CD4-positive, alpha-beta T cell treated with Interleukin-6 for 4 hours (primary cell): ENCODE measurements around the gene ASTN2.

Experiments used
- DNase-seq: peaks from one replicate; pipeline ENCODE4 v3.0.0-alpha.2; 2020; ENCODE audit warnings: mixed read lengths

ASTN2 gene

DNA sequence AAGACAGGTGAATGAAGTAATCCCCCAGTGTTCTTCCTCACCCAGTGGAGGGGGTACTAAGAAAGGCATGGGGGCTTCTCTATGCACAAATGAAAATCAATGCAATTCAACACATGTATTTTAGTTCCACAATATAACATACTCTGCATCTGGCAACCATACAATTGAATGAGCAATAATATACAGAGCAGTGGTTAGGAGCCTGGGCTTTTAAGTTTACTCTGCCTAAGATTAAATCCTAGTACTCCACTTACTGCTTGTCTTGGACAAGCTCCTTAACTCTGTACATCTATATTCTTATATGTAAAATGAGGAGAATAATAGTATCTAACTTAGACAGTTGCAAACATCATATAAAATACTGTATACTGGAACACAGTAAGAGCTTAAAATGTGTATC, 923.2 kb downstream of the ASTN2 start:
- no peak for DNase-seq

DNA sequence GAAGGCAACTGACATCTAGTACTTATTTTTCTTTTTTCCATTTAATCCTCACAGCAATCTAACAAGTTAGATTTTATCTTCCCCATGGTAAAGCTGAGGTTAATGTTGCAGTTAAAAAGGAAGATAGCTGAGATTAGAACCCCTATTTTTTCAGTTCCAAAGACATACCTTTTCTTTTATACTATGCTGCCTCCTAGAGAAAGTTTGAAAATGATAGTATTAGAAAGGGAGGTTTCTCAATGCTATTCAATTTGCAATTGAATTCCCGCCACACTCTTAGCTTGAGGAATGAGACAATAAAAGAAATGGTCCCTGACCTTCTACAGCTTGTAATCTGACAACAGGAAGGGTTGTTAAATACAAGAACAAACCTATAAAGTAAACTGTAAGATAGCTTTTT, 923.6 kb downstream of the ASTN2 start:
- no peak for DNase-seq

- DNase-seq: no peak
These were observed 924.5 kb downstream of the ASTN2 start for GRCh38 chr9:116490321-116490720.

- DNase-seq: no peak
These were observed 926.5 kb downstream of the ASTN2 start for GRCh38 chr9:116488373-116488772.

GRCh38 chr9:116484492-116485061, 930.3 kb downstream of the ASTN2 start:
- DNase-seq: no peak

DNA sequence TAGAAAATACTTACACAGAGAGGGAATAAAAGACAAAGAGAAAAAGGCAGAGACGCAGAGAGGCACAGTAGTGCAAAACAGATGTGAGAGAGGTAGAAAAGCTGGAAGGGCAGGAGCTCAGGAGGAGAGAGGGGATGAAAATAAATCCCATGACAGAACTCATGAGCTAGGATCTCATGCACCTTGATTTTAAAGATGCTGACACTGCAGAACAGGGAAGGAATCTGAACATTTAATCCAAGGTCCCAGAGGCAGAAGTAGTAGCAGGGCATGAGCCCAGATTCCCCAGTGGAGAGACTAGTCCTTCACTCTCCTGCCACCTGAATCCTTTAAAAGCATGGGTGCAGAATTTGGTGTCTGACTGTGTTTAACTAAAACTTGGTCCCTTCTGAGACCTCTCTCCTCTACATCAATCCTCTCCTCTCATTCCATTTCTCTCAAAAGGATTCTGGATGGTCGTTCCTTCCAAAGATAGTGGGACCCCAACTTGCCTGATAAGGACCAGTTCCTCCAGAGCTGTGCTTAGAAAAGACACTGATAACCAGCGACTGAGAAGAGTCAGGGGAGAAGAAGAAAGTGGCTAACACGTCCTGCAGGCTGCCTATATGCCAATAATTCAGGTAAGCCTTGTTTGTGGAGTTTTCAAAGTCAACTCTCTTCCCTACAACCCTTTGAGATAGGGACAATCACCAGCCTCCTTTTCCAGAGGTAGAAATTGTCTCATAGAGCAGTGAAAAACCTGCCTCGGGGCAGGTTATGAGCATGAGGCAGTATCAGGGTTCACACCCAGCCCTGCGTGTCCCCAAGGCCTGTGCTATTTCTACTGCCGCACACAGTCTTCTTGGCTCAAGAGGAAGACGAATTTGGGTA, 931.0 kb downstream of the ASTN2 start:
- no peak for DNase-seq

DNA sequence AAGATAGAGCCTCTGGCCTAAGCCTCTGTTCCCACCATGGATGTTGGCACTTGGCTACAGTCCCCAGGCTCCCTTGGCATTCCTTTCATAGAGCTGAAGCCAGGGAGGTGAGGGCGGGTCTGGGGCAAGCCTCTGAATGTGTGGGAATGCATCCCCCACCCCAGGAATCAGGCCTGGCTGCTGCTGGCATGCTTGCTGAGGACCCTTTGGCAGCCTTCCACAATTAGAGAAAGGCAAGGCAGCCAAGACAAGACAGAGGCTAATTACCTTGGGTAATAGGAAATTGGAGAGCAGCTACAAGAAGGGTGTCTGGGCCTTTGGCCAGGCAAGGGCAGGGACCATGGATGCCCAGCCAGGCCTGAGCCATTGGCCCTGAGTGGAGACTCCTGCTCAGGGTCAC, 932.1 kb downstream of the ASTN2 start:
- DNase-seq: no peak

DNA sequence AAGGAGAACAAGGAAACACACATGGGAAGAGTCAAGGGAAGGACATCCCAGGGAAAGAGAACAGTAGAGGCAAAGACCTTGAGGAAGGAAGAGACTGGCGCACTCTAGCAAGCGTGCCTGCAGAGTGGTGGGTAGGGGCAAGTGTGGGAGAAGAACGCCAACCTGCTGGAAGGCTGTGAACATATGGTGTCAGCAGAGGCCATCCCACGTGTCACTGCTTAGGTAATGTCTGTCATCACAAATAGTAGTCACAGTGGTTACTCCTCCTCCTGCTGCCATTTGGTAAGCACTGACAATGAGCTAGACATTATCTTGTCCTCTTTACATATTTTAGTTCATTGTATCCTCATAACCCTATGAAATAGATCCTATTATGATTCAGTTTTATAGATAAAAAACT, 934.2 kb downstream of the ASTN2 start:
- no peak for DNase-seq

GRCh38 chr9:116479967-116480366, 934.9 kb downstream of the ASTN2 start:
- no peak for DNase-seq

DNA sequence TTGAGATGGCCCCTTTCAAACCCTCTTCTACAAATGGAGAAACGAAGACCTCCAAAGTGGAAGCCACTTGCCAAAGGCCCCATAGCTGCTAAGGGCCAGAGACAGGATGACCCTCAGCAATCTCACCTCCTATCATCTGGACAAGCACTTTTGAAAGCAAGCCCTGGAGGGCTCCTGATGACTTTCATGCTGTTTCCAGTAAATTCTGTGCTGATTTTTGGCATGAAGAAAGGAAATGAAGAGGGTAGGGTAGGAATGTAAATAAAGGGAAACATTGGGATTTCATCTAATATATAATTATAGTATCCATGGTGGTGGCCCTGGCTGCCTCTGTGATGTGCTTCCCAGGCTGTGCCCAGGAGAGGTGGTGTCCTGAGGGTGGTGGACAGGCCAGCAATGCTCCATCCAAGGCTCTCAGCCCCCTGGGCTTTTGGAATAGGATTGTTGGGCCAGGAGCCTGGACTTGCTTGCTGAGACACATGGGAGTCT, 935.8 kb downstream of the ASTN2 start:
- DNase-seq: no peak

DNA sequence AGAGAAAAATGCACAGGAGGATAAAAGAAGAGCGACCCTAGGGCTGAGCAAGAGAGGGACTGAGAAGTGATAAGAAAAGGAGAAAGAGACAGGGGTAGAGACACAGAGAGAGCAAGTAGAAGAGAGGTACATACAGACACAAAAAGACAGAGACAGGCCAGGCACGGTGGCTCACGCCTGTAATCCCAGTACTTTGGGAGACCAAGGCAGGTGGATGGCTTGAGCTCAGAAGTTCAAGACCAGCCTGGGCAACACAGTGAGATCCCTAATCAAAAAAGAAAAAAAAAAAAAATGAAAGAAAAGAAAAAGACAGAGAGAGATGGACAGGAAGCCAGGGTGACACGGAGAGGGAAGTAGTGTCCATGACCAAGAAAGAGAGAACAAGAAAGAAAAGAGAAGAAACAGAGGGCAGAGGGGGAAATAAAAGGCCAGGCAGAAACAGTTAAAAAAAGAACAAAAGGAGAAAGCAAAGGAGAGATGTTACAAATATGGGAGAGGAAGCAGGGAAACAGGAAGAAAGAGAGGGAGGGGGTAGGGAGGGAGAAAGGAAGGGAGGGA, 937.2 kb downstream of the ASTN2 start:
- DNase-seq: no peak

GRCh38 chr9:116476935-116477381, 937.9 kb downstream of the ASTN2 start:
- no peak for DNase-seq

DNA sequence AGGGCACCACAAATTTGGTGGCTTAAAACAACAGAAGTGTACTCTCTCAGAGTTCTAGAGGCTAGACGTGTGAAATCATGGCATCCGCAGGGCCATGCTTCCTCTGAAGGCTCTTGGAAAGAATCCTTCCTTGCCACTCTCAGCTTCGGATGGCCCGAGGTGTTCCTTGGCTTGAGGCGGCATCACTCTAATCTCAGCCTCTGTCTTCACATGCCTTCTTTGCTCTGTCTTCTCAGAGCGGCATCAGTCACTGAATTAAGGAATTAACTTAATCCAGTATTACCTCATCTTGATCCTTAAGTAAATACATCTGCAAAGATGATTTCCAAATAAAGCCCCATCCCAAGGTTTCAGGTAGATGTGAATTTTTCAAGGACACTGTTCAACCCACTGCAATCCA, 938.9 kb downstream of the ASTN2 start:
- no peak for DNase-seq

DNA sequence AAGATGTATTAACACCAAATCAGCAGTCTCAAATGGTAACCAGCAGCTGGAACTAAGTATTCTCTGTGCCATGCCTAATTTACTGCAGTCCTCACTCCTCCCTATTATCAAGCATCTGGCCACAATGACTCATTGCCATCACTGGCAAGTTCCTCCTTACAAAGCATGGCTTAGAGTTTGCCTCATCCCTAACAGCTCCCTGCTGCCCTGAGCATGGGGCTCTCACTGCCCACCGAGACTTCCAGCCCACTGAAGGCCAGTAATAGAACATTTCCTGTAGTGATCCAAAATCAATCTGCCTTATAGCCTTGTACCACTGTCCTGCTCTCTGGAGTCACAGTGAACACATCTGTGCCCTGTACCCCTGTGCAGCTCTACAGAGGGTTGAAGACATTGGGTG, 939.7 kb downstream of the ASTN2 start:
- DNase-seq: no peak

- no peak for DNase-seq
These were observed 942.8 kb downstream of the ASTN2 start for GRCh38 chr9:116471944-116472506.

GRCh38 chr9:116471093-116471906, 943.6 kb downstream of the ASTN2 start:
- no peak for DNase-seq

GRCh38 chr9:116468793-116469527, 945.9 kb downstream of the ASTN2 start:
- DNase-seq: no peak

- DNase-seq: no peak
These were observed 946.5 kb downstream of the ASTN2 start for GRCh38 chr9:116468369-116468768.

- DNase-seq: no peak
These were observed 947.0 kb downstream of the ASTN2 start for GRCh38 chr9:116467740-116468351.

DNA sequence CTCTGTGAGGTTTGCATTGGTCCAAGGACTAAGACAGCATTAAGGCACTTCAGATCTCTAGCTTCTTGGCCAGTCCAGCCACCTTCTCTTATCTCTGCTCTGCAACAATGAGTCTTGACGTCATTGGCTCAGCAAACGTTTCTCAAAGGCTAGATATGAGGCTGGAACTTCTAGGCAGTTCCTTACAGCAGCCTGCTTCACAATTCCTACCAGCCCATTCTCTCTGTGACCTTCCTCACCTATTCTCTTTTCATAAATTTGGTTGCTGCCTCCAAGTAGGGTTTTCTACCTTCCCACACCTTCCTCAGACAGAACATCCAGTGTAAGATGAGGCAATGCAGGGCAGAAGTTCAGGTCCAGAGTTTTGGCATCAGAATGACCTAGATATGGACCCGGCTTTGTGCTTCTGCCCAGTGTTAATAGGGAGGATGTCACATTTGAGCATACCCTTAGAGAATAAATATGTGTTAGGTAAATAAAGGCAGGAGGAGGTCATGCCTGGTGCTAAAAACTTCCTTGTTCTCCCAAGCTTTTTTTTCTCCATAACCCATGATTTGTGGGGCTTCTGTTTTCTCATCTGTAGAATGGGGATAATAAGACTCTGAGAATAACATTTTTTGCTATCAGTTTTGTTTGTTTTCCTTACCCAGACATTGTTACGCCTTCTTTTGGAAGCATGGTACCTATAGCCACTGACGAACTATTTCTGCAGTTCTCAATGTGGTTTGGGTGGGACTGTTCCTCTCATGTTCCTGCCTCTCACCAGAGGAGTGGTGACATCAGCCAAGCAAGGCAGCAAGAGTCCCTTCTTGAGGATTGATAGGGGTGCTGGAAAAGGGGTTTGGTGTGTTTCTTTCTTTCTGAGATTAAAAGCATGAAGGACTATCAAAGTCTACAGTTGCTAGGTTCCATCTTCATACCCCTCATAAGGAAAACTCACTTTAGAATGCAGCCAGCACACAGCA, 948.3 kb downstream of the ASTN2 start:
- DNase-seq: no peak
